HS-27A (cell line): ENCODE measurements around the gene NOTCH3.

ENCODE experiments used
- DNase-seq: peaks from one replicate; pipeline ENCODE4 v3.0.0-alpha.2; 2012; ENCODE audit warnings: low read depth, missing footprints

The NOTCH3 gene

DNA sequence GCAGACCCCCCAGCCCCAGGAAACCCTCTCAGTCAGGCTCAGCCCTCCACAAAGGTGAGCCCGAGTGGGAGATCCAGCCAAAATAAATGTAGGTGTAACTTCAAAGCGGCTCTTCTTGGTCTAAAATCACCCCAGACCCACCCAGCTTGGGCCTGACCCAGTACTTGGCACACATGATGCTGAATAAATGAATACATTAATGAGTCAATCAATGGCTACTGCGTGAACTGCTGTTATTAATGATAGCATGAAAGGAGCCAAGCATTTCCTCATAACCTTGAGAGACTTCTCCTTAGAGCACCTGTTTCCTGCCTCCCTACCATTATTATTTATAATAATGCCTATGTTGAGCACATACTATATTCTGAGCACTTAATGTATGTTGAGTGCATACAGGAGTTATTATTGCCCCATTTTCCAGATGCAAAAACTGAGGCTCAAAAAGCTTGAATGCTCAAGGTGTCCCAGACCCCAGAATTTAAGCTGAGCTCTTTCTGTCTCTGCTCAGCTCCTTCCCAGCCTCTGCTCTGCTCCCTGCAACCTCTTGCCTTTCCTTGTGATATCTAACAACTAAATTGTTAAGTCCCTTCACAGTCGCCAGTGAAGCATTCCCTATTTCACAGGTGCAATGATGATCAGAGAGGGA lies 4.3 kb downstream of the NOTCH3 start:
- DNase-seq = no peak

DNA sequence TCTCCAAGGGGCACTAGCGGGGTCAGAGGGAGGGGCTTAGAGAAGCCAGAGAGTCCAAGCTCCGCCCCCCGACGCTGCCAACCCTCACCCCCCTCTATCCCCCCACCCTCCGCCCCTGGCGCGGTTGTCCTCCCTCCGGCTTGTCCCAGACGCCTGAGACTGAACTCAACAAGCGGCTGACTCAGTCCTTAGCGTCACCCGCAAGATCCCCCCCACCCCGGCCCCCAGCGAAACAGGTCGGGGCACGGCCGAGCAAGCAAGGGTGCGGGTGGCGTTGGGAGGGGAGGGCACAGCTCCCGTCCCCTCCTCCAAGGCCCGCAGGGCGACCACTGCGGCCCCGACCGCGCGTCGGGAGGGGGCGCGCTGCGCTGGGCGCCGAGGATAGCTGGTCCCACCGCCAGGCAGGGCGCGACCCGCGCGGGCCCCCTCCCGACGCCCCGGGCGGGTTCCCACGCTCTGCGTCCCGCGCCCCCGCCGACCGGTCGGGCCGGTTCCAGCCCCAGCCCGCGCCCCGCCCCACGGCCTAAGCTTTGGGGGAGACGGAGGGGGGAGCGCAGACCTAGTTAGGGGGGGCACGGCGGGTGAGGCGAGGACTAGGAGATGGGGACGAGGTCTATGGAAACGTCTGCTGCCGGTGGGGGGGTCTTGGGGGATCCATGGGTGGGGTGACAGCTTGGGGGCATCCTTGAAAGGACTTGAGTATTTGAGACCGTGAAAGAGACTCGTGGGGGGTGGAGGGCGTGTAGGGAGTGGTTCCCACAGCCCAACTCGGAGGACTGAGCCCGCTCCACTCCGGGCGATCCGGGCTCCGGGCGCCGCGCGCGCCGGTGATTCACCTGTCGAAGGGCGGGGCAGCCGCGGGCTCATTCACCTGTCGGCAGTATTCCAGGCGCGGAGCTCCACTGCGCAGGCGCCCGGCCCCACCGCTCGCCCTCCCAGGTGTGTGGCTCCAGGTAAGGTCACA lies 5.1 kb downstream of the NOTCH3 start:
- no peak for DNase-seq

DNA sequence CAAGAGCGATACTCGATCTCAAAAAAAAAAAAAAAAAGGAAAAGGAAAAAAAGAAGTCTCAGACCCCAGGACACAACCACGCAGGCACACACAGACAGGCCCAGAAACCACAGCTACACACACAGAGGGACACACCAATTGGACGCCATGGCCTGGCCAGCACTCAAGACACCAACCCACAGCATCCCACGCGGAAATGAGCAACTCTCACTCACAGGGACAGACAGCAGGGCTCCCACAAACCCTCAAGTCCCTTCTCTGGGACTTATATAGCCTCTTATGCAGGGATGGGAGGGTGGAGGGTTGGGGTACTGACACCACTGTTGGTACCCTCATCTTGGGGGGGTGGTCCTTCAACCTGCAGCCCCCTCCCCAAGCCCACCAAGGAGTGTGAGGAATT lies 5.9 kb downstream of the NOTCH3 start:
- DNase-seq = no peak

DNA sequence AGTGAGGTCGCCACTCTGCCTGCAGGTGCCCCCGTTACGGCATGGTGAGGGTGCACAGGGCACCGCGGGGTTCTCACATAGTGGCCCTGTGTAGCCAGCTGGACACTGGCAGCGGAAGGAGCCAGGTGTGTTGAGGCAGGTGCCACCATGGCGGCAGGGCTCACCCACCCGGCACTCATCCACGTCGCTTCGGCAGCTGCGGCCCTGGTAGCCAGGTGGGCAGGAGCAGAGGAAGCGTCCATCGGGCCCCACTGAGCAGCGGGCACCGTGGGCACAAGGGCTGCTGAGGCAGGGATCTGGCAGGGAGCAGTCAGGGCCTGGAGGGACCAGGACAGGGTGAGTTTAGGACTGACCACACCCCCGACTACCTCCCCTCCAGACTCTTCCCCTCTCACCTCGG lies 8.8 kb downstream of the NOTCH3 start:
- DNase-seq = no peak

DNA sequence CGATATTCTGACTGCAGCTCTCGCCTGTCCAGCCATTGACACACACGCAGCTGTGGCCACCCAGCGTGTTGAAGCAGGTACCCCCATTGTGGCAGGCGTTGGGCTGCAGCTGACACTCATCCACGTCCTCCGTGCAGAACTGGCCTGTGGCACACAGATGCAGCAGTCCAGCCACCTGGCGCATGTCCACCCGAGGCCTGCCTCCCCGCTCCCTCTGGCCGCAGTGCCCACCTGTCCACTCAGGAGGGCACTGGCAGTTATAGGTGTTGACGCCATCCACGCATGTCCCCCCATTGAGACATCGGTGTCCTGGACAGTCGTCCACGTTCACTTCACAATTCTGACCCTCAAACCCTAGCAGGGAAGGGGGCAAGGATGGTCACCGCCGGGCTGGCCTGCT lies 9.3 kb downstream of the NOTCH3 start:
- no peak for DNase-seq

DNA sequence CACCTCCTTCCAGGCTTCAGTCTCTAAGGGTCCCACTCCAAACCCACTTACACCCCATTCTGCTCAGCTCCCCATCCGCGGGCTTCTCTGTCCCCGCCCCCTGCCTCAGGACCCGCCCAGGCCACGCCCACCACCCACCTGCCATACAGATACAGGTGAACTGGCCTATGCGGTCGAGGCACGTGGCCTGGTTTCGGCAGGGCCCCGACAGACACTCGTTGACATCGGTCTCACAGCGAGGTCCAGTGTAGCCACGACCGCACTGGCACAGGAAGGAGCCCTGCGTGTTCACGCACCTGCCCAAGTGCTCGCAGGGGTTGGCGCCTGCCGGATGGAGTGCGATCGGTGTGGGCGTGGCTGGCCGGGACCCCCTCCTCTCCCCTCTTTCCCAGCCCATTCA lies 11.9 kb downstream of the NOTCH3 start:
- no peak for DNase-seq

DNA sequence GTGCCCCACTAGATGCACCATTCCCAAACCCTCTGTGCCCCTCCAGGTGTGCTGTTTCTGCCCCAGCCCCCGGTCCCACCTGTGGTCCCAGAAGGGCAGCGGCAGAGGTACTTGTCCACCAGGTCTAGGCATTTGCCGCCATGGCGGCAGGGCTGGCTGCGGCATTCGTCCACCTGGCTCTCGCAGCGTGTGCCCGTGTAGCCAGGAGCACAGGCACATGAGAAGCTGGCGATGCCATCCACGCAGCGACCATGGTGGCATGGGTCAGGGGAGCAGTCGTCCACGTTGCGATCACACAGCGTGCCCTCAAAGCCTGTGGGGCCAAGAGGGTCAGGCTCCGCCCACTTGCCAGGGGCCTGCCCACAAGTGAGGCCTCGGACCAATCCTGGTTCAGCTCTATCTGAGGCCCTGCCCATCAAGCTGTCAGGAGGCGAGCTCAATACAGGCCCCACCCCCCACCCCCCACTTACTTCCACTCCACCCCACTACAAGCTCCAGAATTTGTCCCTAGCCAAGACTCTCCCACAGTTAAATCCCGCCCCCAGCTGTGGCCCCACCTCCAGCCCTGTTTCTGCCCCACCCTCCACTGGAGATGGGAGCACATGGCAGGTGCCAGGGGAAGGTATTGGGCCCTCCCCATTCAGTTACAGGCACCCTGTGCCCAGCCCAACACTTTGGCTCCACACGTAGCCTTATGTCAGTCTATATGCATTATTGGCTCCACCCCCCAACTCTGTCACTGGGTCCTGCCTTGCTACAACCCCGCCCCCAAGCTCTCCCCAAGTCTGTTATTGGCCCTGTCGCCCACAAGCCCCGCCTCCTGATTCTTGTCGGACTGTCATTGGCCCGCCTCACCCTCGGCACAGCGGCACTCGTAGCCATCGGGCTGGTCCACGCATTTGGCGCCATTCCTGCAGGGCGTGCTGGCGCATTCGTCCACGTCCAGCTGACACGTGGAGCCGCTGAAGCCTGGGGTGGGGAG lies 13.5 kb downstream of the NOTCH3 start:
- no peak for DNase-seq

DNA sequence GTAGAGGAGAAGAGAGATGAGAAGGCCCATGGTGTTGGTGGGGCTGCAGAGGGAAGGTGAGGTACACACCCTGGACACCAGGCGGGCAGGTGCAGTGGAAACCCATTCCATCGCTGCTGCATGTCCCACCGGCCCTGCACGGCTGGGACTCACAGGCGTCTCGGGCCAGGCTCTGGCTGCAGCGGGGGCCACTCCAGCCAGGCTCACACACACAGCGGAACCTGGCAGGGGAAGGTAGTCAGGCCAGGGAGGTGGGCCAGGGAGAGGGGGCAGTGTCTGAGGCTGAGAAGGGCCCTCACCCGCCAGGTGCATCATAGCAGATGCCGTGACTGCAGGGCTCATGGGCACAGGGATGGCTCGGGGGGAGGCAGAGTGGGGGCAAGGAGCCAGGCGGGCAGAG lies 15.6 kb downstream of the NOTCH3 start:
- DNase-seq = no peak

DNA sequence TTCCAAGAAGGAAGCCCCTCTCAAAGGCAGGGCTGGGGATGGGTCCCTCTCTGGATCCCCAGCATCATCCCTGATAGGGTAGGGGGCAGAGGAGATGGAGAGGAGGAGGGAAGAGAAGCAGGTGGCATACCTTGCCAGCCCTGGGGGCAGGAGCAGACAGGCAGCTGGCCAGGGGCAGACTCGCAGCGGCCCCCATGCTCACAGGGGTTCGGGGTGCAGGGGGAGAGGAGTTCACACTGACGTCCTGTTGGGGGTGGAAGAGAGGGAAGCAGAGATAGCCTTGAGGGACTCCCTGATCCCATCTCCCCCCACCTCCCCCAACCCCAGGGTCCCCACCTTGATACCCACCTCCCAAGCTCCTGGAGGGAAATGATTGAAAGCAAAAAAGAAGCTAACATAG lies 16.0 kb downstream of the NOTCH3 start:
- no peak for DNase-seq

DNA sequence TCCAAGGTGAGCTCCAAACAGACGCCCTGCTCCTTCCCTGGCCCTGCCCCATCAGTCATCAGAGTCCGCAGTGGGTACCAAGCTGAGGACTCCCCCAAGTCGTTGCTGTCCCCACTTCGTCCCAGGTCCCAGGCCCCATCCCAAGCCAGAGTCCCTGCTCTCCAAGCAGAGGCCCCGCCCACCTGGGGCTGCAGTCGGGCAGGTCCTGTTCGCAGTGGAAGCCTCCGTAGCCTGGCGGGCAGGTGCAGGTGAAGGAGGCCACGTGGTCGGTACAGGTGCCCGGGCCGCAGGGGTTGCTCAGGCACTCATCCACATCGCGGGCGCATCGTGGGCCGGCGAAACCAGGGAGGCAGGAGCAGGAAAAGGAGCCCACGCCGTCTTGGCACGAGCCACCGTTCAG lies 19.4 kb downstream of the NOTCH3 start:
- DNase-seq = no peak

DNA sequence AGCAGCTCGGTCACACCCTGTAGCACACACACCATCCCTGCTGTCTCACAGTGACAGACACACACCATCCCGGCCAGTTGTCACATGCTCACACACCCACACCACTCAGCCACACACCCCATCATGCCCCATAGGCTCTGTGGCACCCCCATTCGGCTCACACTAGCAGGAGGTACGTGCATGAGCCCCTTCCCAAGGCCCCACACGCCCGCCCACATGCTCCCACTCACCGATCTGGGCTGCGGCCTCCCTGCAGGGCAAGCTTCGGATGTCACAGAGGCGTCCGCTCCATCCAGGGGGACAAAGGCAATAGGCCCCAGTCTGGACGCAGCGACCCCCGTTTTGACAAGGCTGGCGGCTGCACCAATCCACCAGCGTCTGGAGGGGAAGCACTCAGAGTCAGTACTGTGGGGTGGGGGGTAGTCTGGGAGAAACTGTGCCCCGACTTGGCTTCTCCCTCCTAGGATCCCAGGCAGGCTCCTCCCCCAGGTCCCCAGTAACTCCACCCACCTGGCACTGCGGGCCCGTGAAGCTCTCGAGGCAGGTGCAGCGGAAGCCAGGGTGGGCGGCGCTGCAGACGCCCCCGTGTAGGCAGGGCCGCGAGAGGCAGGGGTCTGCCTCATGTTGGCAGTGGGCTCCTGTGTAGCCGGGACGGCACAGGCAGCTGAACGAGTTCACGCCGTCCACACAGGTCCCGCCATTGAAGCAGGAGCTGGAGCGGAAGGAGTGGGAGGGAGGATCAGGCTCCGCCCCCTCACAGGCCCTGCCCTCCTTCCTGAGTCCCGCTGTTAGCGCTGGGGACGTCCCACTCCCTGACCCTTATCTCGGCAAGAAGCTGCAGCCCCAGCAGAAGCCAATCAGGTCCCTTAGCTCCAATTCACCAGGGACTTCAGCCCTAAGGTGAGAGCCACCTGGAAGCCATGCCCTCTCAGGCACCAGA lies 20.1 kb downstream of the NOTCH3 start:
- DNase-seq = no peak

DNA sequence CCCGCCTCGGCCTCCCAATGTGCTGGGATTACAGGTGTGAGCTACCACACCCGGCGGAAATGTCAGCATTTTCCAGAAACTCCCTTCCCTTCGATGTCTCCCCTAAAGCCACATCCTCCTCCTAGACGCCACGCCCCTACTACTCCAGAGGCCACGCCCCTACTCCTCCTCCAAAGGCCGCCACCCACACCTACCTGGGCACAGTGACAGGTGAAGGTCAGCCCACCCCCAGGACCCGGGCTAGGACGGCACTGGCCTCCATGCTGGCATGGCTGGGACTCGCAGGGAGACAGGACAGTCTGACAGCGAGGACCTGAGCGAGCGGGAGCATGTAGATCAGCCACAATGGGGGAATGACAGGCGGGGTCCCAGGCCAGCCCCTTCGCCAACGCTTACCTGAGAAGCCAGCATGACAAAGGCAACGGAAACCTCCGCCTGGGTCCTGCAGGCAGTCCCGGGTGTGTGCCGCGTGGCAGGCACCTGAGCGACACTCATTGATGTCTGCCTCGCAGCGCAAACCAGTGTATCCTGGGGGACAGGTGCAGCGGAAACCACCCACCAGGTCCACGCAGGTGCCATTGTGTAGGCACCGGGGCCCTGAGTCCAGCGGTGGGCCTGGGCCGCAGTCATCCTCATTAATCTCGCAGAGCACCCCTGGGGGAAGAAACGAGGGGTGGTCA lies 22.0 kb downstream of the NOTCH3 start:
- DNase-seq = no peak

DNA sequence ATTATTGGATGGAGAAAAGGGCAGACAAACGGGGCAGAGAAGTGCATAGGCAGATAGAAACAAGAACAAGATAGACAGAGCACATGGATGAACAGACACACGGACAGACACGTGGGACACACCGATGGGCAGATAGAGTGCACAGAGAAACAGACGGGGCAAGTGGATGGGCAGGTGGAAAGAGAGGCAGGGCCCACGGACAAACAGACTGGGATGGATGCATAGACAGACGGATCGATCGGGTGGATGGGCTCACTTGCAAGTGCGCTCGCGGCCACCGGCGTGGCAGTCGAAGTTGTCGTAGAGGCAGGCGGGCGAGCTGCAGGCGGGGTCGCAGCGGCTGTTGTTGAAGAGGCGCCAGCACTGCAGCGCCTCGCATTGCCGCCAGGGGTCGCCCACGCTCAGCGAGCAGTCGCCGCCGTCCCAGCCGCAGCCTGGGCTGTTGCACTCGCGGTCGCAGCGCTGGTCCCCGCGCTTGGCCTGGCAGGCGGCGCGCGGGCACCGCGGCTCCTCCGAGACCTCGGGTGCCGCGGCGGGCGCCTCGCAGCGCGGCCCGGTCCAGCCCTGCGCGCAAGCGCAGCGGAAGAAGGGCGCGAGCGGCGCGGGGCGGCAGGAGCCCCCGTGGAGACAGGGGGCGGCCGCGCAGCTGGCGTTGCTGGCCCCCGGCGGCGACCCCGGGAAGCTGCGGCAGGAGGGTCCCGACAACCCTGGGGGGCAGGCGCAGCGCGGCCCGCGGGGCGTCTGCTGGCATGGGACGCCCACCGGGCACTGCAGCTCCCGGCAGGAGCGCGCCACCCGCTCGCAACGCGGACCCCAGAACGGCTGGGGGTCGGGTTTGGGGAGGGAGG lies 23.3 kb downstream of the NOTCH3 start:
- DNase-seq = no peak

DNA sequence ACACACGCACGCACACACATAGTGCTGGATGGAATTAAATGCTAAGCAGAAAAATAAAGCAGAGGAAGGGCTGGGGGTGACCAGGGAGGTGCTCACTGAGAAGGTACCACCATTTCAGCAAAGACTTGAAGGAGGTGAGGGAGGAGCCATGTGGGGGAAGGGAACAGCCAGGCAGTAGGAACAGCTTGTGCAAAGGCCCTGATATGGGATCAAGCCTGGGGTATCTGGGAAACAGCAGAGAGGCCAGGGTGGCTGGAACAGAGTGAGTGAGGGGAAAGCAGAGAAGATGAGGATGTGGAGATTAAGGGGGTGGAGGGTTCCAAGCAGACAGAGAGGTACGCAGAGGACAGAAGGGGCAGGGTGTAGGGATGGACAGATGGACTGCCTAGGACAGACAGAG lies 25.2 kb downstream of the NOTCH3 start:
- no peak for DNase-seq

DNA sequence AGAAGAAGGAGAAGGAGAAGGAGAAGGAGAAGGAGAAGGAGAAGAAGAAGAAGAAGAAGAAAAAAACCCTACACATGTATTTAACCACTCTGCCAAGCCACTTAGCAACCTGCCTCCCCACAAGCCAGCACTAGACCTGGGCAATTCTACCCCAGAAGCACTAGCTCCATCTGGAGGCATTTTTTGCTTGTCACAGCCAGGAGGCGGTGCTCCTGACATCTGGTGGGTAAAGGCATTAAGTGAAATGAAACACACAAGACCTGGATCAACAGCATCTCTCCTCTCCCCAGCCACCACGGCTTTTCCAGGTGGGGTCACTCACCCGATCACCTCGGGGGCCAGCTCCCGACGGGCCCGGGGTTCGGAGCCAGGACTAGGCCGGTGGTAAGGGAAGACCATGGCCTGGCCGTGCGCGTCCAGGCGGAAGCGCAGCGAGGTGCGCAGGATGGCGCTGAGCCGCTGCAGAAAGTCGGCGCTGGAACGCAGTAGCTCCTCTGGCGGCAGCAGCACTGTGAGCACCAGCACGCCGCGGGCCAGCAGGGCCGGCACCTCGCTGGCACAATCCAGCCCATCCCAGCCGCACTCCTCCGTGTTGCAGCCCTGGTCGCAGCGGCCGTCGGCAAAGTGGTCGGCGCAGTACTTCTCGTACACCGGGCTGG lies 26.9 kb downstream of the NOTCH3 start:
- no peak for DNase-seq

DNA sequence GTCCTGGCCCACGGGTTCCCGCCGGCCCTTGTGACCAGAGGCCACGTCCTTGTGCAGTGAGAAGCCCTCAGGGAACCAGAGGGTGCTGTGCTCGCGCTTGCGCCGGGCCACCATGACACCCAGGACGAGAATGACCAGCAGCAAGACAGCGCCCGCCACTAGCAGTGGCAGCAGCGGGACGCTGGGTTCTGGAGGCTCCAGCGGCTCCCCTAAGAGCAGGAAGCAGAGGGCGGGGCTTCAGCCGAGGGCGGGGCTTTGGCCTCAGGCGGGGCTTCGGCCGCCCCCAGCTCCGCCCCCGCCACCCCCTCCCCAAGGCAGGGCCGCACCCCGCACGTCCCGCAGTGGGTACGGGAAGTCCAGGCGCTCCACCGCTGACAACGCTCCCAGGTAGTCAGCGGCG lies 30.4 kb downstream of the NOTCH3 start:
- DNase-seq = no peak

DNA sequence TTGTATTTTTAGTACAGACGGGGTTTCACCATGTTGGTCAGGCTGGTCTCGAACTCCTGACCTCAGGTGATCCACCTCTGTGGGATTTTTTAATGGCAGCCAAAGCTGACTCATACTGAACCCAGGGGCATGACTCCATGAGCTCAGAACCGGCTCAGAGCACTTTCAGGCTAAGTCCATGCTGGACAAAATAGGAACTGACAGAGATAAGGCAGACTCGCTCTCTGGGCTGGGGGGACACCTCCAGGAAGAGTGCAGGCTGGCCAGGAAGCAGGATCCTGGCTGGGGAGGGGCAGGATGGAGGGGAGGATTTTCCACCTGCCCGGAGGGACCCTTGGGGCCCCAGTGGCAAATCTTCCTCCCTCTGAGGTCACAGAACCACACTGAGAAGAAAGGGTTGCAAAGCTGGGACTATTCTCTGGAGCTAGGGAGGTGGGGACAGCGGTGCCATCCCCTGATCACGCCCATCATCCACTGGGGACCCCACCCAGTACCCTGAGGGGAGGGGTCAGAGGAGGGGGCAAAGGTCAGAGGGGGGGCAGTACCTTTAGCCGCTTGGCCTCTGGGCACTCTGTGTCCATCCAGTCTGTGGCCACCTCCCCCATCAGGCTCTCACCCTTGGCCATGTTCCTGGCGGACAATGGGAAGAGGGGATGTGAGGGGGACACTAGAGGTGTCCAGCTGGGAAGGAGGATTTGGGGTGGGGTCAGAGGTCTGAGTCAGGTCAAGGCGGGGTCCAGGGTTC lies 31.1 kb downstream of the NOTCH3 start:
- no peak for DNase-seq

DNA sequence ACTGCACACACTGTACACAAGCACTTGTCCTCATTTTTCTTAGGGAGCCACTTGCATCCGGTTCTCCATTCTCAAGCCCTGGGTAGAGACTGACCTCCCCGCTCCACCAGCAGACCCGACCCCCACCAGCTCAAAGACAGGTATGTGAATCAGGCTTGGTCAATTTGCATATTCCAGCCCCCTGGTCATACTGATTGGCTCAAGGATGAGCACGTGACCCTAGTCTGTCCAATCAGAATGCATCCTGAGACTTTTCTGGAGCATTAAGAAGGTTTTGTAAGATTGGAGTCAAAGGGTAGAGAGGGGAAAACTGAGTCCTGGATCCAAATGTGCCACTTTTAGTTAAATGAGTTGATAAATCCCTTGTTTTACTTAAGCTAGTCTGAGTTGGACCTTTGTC lies 34.1 kb downstream of the NOTCH3 start:
- DNase-seq = no peak
